Esophagus squamous epithelium (tissue), 4 donors: Measurements from ENCODE around the gene FN3K.
"Not testable (repeated sequence)": the region's sequence is repeated elsewhere in the genome, so short reads cannot be mapped to it uniquely, and the experiment has no call there.

Experiments
- POLR2A ChIP-seq, 4 donors: fragments of 450-650 bp; IDR thresholded peaks; one replicate each; pipeline ENCODE4 v1.6.1; 2017; ENCODE audit warnings: antibody characterized with exemption in 4 of 4, mild to moderate bottlenecking in 4 of 4, moderate library complexity in 3 of 4
- TF ChIP-seq, protein P1 (sequence below), 6 experiments: fragments of 450-650 bp in 4 of 6; fragments of 200-600 bp in 2 of 6; sonication (generic) in 2 of 6; IDR thresholded peaks; one replicate each; pipeline ENCODE4 v1.5.1; 2016 to 2019; ENCODE audit warnings: antibody characterized with exemption in 6 of 6, mild to moderate bottlenecking in 4 of 6, moderate library complexity in 4 of 6

GRCh38 chr17:82774456-82774855 lies 39.0 kb downstream of the FN3K start:
- TF ChIP-seq, protein P1, sequence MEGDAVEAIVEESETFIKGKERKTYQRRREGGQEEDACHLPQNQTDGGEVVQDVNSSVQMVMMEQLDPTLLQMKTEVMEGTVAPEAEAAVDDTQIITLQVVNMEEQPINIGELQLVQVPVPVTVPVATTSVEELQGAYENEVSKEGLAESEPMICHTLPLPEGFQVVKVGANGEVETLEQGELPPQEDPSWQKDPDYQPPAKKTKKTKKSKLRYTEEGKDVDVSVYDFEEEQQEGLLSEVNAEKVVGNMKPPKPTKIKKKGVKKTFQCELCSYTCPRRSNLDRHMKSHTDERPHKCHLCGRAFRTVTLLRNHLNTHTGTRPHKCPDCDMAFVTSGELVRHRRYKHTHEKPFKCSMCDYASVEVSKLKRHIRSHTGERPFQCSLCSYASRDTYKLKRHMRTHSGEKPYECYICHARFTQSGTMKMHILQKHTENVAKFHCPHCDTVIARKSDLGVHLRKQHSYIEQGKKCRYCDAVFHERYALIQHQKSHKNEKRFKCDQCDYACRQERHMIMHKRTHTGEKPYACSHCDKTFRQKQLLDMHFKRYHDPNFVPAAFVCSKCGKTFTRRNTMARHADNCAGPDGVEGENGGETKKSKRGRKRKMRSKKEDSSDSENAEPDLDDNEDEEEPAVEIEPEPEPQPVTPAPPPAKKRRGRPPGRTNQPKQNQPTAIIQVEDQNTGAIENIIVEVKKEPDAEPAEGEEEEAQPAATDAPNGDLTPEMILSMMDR (IDR thresholded peaks at IDR 0.05), result not testable (repeated sequence)
- TF ChIP-seq POLR2A (IDR thresholded peaks at IDR 0.05), result not testable (repeated sequence)
